Testis (tissue), 2 donors: ENCODE measurements around the gene KCNAB1.

Experiments used
- CTCF ChIP-seq, 3 experiments: fragments of 450-650 bp in 2 of 3; fragments of 200-600 bp in 1 of 3; sonication (generic) in 1 of 3; IDR thresholded peaks; one replicate each; pipeline ENCODE4 v1.5.1; 2016 to 2019; ENCODE audit warnings: antibody characterized with exemption in 3 of 3, mild to moderate bottlenecking in 2 of 3, moderate library complexity in 1 of 3
- POLR2A ChIP-seq: fragments of 450-650 bp; IDR thresholded peaks from one replicate; pipeline ENCODE4 v1.6.1; 2017; ENCODE audit warnings: antibody characterized with exemption, mild to moderate bottlenecking, moderate library complexity

- no peak for TF ChIP-seq POLR2A
- no peak for TF ChIP-seq CTCF (IDR thresholded peaks at IDR 0.05)
Measured at GRCh38 chr3:156316076-156316475, 195.7 kb downstream of the KCNAB1 start.
